Measurements from ENCODE around the gene RGS3. TPM values are rescaled to one million over a fixed set of nuclear protein-coding genes. Genes with fewer than 3 reads are reported as not detected.

RGS3 gene
- total RNA-seq, 1 experiment from 2014 or later: 39.4 TPM

GRCh38 chr9:113495526-113495925 lies 32.0 kb downstream of the RGS3 start:
- TF ChIP-seq FOSL1 (IDR thresholded peaks at IDR 0.05; ENCODE audit: low read depth) (no peak), ZNF274 (IDR thresholded peaks at IDR 0.05; ENCODE audit: low read depth, low read length) (no peak), TCF7L2 (IDR thresholded peaks at IDR 0.05; ENCODE audit: borderline replicate concordance, extremely low read depth, insufficient read depth, insufficient read length) (no peak), EGR1 (IDR thresholded peaks at IDR 0.05; ENCODE audit: low read depth) (no peak), ZFX (IDR thresholded peaks at IDR 0.05) (no peak), CEBPB (IDR thresholded peaks at IDR 0.05; ENCODE audit: low read depth) (no peak), YY1 (IDR thresholded peaks at IDR 0.05; ENCODE audit: extremely low read depth, insufficient replicate concordance, low read depth, low read length) (no peak), CBX3 (IDR thresholded peaks at IDR 0.05; ENCODE audit: low read depth) (no peak), JUND (IDR thresholded peaks at IDR 0.05) (no peak), REST (IDR thresholded peaks at IDR 0.05; ENCODE audit: low read depth) (no peak), MAX (IDR thresholded peaks at IDR 0.05) (no peak), EZH2phosphoT487 (IDR thresholded peaks at IDR 0.05; ENCODE audit: borderline replicate concordance) (no peak), EZH2 (IDR thresholded peaks at IDR 0.05) (no peak), ELF1 (IDR thresholded peaks at IDR 0.05; ENCODE audit: borderline replicate concordance, low read depth) (no peak), SRF (IDR thresholded peaks at IDR 0.05; ENCODE audit: low read depth) (no peak), RAD21 (IDR thresholded peaks at IDR 0.05; ENCODE audit: low read depth) (no peak), ZBTB33 (IDR thresholded peaks at IDR 0.05; ENCODE audit: extremely low read depth, insufficient replicate concordance, low read length) (no peak), SP1 (IDR thresholded peaks at IDR 0.05; ENCODE audit: low read depth) (no peak)
- POLR2A ChIA-PET: no interaction called here
- Histone ChIP-seq H3K27me3 (ENCODE audit: insufficient read depth, low read length) (no peaks in the 10 kb centered on the region), H3K9me2 (ENCODE audit: insufficient read depth) (no peaks in the 10 kb centered on the region), H4K20me1 (ENCODE audit: insufficient read depth) (no peaks in the 10 kb centered on the region), H3K4me2 (ENCODE audit: low read length) (no peak overlapping the region), H3K36me3 (ENCODE audit: control insufficient read depth in 1 of 2, insufficient read depth in 2 of 2, low read length in 2 of 2) (peaks cover 3 to 6% of the 10 kb centered on the region in 2 experiments; a peak in 2 of 4 replicates), H3K4me1 (ENCODE audit: control insufficient read depth in 1 of 2, insufficient read depth in 2 of 2, low read length in 2 of 2) (no peaks in the 10 kb centered on the region), H3K9me3 (ENCODE audit: control insufficient read depth in 1 of 2, insufficient read depth in 1 of 2, low read depth in 1 of 2, low read length in 2 of 2) (no peaks in the 10 kb centered on the region), H3K4me3 (replicated peaks in 1 of 2; ENCODE audit: low read depth in 1 of 2, low read length in 2 of 2) (no peak overlapping the region), H3K27ac (ENCODE audit: low read depth, low read length) (no peak overlapping the region), H3K9ac (ENCODE audit: low read length) (no peak overlapping the region), H3K79me2 (ENCODE audit: insufficient read depth, low read length) (no peaks in the 10 kb centered on the region), H2AFZ (ENCODE audit: low read depth, low read length, poor library complexity, severe bottlenecking) (no peak overlapping the region)
- intact Hi-C loops (cut with micrococcal nuclease): no loop called here
- RAD21 ChIA-PET (ENCODE audit: low non-redundant PET in 1 of 2, low total read pairs in 2 of 2, uncharacterized antibody in 2 of 2, unreplicated experiment in 2 of 2): no interaction called here
- ATAC-seq: no peak
- no peak for DNase-seq (ENCODE audit: low read depth, low spot score)
- CTCF ChIA-PET: no interaction called here
- BruUV-seq (replicated peaks): no TSS peak
